Spleen (tissue), 7 donors: ENCODE results near the gene GPR78.

Experiments
- CTCF ChIP-seq, 11 experiments: fragments of 200-600 bp in 7 of 11; fragments of 450-650 bp in 4 of 11; sonication (generic) in 4 of 11; IDR thresholded peaks in 8 of 11; conservative IDR thresholded peaks in 3 of 11; 1 replicate in 7 of 11; 2 replicates in 4 of 11; pipeline versions ENCODE4 v1.4.0 to v1.8.0; 2016 to 2021; ENCODE audit warnings: antibody characterized with exemption in 11 of 11, inconsistent platforms in 4 of 11, mild to moderate bottlenecking in 1 of 11
- POLR2A ChIP-seq, 3 donors: fragments of 450-650 bp; IDR thresholded peaks; one replicate each; pipeline ENCODE4 v1.5.1; 2017; ENCODE audit warnings: antibody characterized with exemption in 3 of 3, mild to moderate bottlenecking in 1 of 3
- donor health status: DM: no; HTN: no; CAD: no; lungs with moderate emphysema.
- donor health status: DM: no; HTN: no; CAD: no.
- donor health status: DM: no; HTN: no; CAD: no.

- TF ChIP-seq CTCF (IDR thresholded peaks at IDR 0.05 in 8 of 11, conservative IDR thresholded peaks at IDR 0.05 in 3 of 11) (no peak), POLR2A (IDR thresholded peaks at IDR 0.05) (no peak)
Measured at GRCh38 chr4:8618421-8618820, 38.2 kb downstream of the GPR78 start.
